NCI-H146 treated with DMSO at 0.1 percent for 48 hours (cell line): Measurements from ENCODE around the gene PLEKHN1.

Experiments
- DNase-seq: peaks from one replicate; lab custom pipeline; 2025; ENCODE audit not compliant: unreplicated experiment; lab: John Stamatoyannopoulos, UW

The PLEKHN1 gene

GRCh38 chr1:1023700-1024099 lies 57.4 kb downstream of the PLEKHN1 start:
- DNase-seq, result no peak

- DNase-seq, result no peak
Measured at GRCh38 chr1:1024149-1024770, 58.0 kb downstream of the PLEKHN1 start.

- DNase-seq, result no peak
Measured at GRCh38 chr1:1024771-1025699, 58.8 kb downstream of the PLEKHN1 start.
